Esophagus squamous epithelium (tissue), 4 donors: ENCODE measurements around the gene CYB561D1.

Source experiments
- POLR2A ChIP-seq, 4 donors: fragments of 450-650 bp; IDR thresholded peaks; one replicate each; pipeline ENCODE4 v1.6.1; 2017; ENCODE audit warnings: antibody characterized with exemption in 4 of 4, mild to moderate bottlenecking in 4 of 4, moderate library complexity in 3 of 4
- TF ChIP-seq, protein P1 (sequence below), 6 experiments: fragments of 450-650 bp in 4 of 6; fragments of 200-600 bp in 2 of 6; sonication (generic) in 2 of 6; IDR thresholded peaks; one replicate each; pipeline ENCODE4 v1.5.1; 2016 to 2019; ENCODE audit warnings: antibody characterized with exemption in 6 of 6, mild to moderate bottlenecking in 4 of 6, moderate library complexity in 4 of 6

GRCh38 chr1:109516872-109517271 lies 23.0 kb downstream of the CYB561D1 start:
- TF ChIP-seq, protein P1, sequence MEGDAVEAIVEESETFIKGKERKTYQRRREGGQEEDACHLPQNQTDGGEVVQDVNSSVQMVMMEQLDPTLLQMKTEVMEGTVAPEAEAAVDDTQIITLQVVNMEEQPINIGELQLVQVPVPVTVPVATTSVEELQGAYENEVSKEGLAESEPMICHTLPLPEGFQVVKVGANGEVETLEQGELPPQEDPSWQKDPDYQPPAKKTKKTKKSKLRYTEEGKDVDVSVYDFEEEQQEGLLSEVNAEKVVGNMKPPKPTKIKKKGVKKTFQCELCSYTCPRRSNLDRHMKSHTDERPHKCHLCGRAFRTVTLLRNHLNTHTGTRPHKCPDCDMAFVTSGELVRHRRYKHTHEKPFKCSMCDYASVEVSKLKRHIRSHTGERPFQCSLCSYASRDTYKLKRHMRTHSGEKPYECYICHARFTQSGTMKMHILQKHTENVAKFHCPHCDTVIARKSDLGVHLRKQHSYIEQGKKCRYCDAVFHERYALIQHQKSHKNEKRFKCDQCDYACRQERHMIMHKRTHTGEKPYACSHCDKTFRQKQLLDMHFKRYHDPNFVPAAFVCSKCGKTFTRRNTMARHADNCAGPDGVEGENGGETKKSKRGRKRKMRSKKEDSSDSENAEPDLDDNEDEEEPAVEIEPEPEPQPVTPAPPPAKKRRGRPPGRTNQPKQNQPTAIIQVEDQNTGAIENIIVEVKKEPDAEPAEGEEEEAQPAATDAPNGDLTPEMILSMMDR (IDR thresholded peaks at IDR 0.05), result no peak
- no peak for TF ChIP-seq POLR2A (IDR thresholded peaks at IDR 0.05)
